Chondrocyte (in vitro differentiated cells): Measurements from ENCODE around the gene TAS2R13. TPM values are rescaled to one million over a fixed set of nuclear protein-coding genes. Genes with fewer than 3 reads are reported as not detected.

Experiments used
- DNase-seq: peaks from one replicate; pipeline ENCODE4 v3.0.0; 2021; ENCODE audit warnings: mixed read lengths, low spot score
- H3K27ac Mint-ChIP-seq: one replicate; pipeline ENCODE4 v1.8.0; 2021; ENCODE audit warnings: mild to moderate bottlenecking, moderate library complexity, mixed read lengths; ENCODE audit not compliant: unreplicated experiment
- H3K27me3 Mint-ChIP-seq: 2 replicates; pipeline ENCODE4 v1.8.0; 2021; ENCODE audit warnings: low read depth, mixed read lengths
- H3K36me3 Mint-ChIP-seq: 2 replicates; pipeline ENCODE4 v1.8.0; 2021; ENCODE audit warnings: low read depth, mixed read lengths
- H3K4me1 Mint-ChIP-seq: 2 replicates; pipeline ENCODE4 v1.8.0; 2021; ENCODE audit warnings: low read depth, mild to moderate bottlenecking, mixed read lengths
- H3K4me3 Mint-ChIP-seq: one replicate; pipeline ENCODE4 v1.8.0; 2021; ENCODE audit warnings: mild to moderate bottlenecking, moderate library complexity, mixed read lengths; ENCODE audit not compliant: unreplicated experiment
- H3K9me3 Mint-ChIP-seq: 2 replicates; pipeline ENCODE4 v1.8.0; 2021; ENCODE audit warnings: low read depth, mixed read lengths
- total RNA-seq: library from RNA; stranded (reverse); gene quantifications from 3 replicates; pipeline ENCODE4 v1.2.1, GENCODE V29; 2021
- TF ChIP-seq, protein P1 (sequence below): fragments of 200-600 bp; sonication (generic); IDR thresholded peaks from 2 replicates; pipeline ENCODE4 v1.5.0; 2021; ENCODE audit warnings: antibody characterized with exemption, mild to moderate bottlenecking, moderate library complexity

TAS2R13 gene
- total RNA-seq, 1 donor from 2014 or later, result 0.85 TPM

DNA sequence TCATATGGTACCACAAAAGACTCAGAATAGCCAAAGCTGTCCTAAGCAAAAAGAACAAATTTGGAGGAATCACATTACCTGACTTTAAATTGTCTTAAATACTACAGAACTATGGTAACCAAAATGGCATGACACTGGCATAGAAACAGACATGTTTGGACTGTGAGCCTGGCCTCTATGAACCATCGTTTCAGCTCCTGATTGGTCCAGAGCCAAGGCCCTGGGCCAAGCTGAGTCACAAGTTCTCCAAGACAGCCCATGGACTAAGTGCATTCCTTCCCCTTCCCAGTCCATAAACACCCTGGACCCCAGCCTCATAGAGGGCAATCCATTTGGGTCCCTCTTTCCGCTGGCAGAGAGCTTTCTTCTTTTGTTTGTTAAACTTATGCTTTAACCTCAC lies 48.0 kb downstream of the TAS2R13 start:
- peaks cover 34% of the 10 kb centered on the region for H3K36me3 Mint-ChIP-seq
- no peaks in the 10 kb centered on the region for H3K4me1 Mint-ChIP-seq
- DNase-seq, result no peak
- TF ChIP-seq, protein P1, sequence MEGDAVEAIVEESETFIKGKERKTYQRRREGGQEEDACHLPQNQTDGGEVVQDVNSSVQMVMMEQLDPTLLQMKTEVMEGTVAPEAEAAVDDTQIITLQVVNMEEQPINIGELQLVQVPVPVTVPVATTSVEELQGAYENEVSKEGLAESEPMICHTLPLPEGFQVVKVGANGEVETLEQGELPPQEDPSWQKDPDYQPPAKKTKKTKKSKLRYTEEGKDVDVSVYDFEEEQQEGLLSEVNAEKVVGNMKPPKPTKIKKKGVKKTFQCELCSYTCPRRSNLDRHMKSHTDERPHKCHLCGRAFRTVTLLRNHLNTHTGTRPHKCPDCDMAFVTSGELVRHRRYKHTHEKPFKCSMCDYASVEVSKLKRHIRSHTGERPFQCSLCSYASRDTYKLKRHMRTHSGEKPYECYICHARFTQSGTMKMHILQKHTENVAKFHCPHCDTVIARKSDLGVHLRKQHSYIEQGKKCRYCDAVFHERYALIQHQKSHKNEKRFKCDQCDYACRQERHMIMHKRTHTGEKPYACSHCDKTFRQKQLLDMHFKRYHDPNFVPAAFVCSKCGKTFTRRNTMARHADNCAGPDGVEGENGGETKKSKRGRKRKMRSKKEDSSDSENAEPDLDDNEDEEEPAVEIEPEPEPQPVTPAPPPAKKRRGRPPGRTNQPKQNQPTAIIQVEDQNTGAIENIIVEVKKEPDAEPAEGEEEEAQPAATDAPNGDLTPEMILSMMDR, result no peak
- no peaks in the 10 kb centered on the region for H3K27me3 Mint-ChIP-seq
- no peak overlapping the region for H3K4me3 Mint-ChIP-seq
- peaks cover 36% of the 10 kb centered on the region for H3K9me3 Mint-ChIP-seq
- H3K27ac Mint-ChIP-seq, result no peak overlapping the region

Other genes starting within 250 kb of the TAS2R13 start
- gene STYK1, start 235.5 kb downstream of the TAS2R13 start, total RNA-seq, result 0.12 to 0.31 TPM (median 0.15 TPM) in 3 replicates
- gene YBX3, start 186.2 kb downstream of the TAS2R13 start, total RNA-seq, result 249 to 281 TPM (median 267 TPM) in 3 replicates
- gene TAS2R7, start 106.9 kb downstream of the TAS2R13 start, total RNA-seq, result not detected in 3 replicates
- gene TAS2R8, start 102.3 kb downstream of the TAS2R13 start, total RNA-seq, result not detected in 3 replicates
- gene TAS2R9, start 99.4 kb downstream of the TAS2R13 start, total RNA-seq, result 0.53 TPM in 1 of 3 replicates, not detected in the others
- gene TAS2R10, start 83.2 kb downstream of the TAS2R13 start, total RNA-seq, result 0.46 to 1.1 TPM (median 0.47 TPM) in 3 replicates
- 2.3 to 3.9 TPM (median 3.6 TPM) in 3 replicates for gene PRR4, start 60.1 kb downstream of the TAS2R13 start, total RNA-seq
- 7.2 to 13.6 TPM (median 12.1 TPM) in 3 replicates for gene PRH1, start 25.3 kb downstream of the TAS2R13 start, total RNA-seq
- not detected in 3 replicates for gene PRH2, start 19.7 kb upstream of the TAS2R13 start, total RNA-seq
- 2.4 to 4.0 TPM (median 2.6 TPM) in 3 replicates for gene TAS2R14, start 29.7 kb upstream of the TAS2R13 start, total RNA-seq
- gene TAS2R50, start 77.3 kb upstream of the TAS2R13 start, total RNA-seq, result 0.46 to 1.8 TPM (median 0.95 TPM) in 3 replicates
- gene TAS2R20, start 88.7 kb upstream of the TAS2R13 start, total RNA-seq, result 0.49 to 2.6 TPM (median 0.82 TPM) in 3 replicates
- gene TAS2R19, start 113.1 kb upstream of the TAS2R13 start, total RNA-seq, result 1.4 to 2.2 TPM (median 1.9 TPM) in 3 replicates
- 1.1 to 3.8 TPM (median 1.7 TPM) in 3 replicates for gene TAS2R31, start 121.8 kb upstream of the TAS2R13 start, total RNA-seq
- 0.51 to 1.1 TPM (median 0.70 TPM) in 3 replicates for gene TAS2R46, start 152.7 kb upstream of the TAS2R13 start, total RNA-seq
- 0.22 to 0.44 TPM in 2 of 3 replicates, not detected in the other for gene TAS2R43, start 182.8 kb upstream of the TAS2R13 start, total RNA-seq
- 1.1 to 2.8 TPM (median 1.2 TPM) in 3 replicates for gene TAS2R30, start 225.1 kb upstream of the TAS2R13 start, total RNA-seq